Suprapubic skin (tissue), 3 donors: ENCODE measurements around the gene LRRC8D.

Experiments
- CTCF ChIP-seq, 2 donors: fragments of 200-600 bp in 1 of 2; fragments of 450-650 bp in 1 of 2; sonication (generic) in 1 of 2; IDR thresholded peaks; one replicate each; pipeline ENCODE4 v1.5.1; 2016 to 2019; ENCODE audit warnings: antibody characterized with exemption in 2 of 2, mild to moderate bottlenecking in 1 of 2, moderate library complexity in 1 of 2
- EP300 ChIP-seq: sonication (generic); formaldehyde crosslinking; IDR thresholded peaks from one replicate; pipeline ENCODE4 v1.6.1; 2017; ENCODE audit warnings: antibody characterized with exemption
- POLR2A ChIP-seq, 2 donors: fragments of 450-650 bp; IDR thresholded peaks; one replicate each; pipeline ENCODE4 v1.6.1; 2017; ENCODE audit warnings: antibody characterized with exemption in 2 of 2, mild to moderate bottlenecking in 2 of 2, moderate library complexity in 2 of 2

GRCh38 chr1:89897347-89898133 lies 76.7 kb downstream of the LRRC8D start:
- no peak for TF ChIP-seq CTCF (IDR thresholded peaks at IDR 0.05)
- TF ChIP-seq EP300: no peak
- TF ChIP-seq POLR2A (IDR thresholded peaks at IDR 0.05): no peak
